K562 (cell line): ENCODE measurements around the gene PTPN1. TPM values are rescaled to one million over a fixed set of nuclear protein-coding genes. Genes with fewer than 3 reads are reported as not detected.

ENCODE experiments used
- BDP1 ChIP-seq: IDR thresholded peaks from 3 replicates; pipeline ENCODE4 v1.6.1; 2011; ENCODE audit not compliant: insufficient read length, insufficient read depth
- CHD2 ChIP-seq: IDR thresholded peaks from 2 replicates; pipeline ENCODE4 v1.6.1; 2011; ENCODE audit warnings: low read depth, low read length
- ELF2 ChIP-seq: fragments of 250-450 bp; sonication (Bioruptor Pico); IDR thresholded peaks from 2 replicates; pipeline ENCODE4 v1.5.0; 2021; ENCODE audit warnings: mild to moderate bottlenecking
- ETV6 ChIP-seq, 3 experiments: fragments of 150-350 bp in 1 of 3; sonication (generic) in 1 of 3; formaldehyde crosslinking in 1 of 3; IDR thresholded peaks; 2 replicates each; pipeline versions ENCODE4 v1.6.1 to v1.8.0; 2014 to 2022; ENCODE audit warnings: borderline replicate concordance in 2 of 3, low read depth in 2 of 3, antibody characterized with exemption in 1 of 3, low read length in 1 of 3, mild to moderate bottlenecking in 1 of 3, missing genetic modification reagents in 1 of 3
- FOXA1 ChIP-seq: fragments of 450-650 bp; IDR thresholded peaks from 2 replicates; pipeline ENCODE4 v1.6.1; 2016; ENCODE audit warnings: mild to moderate bottlenecking, borderline replicate concordance
- HLTF ChIP-seq: fragments of 450-650 bp; IDR thresholded peaks from 2 replicates; pipeline ENCODE4 v1.6.1; 2016
- HMG20B ChIP-seq: fragments of 250-450 bp; sonication (Bioruptor Pico); IDR thresholded peaks from 2 replicates; pipeline ENCODE4 v1.5.0; 2021; ENCODE audit warnings: mild to moderate bottlenecking
- JUN ChIP-seq, 2 experiments: sonication (generic) in 1 of 2; formaldehyde crosslinking in 1 of 2; IDR thresholded peaks; 2 replicates each; pipeline versions ENCODE4 v1.6.1 to v1.8.0; 2012 to 2022; ENCODE audit warnings: borderline replicate concordance in 2 of 2, mild to moderate bottlenecking in 2 of 2, improper control_type of control experiment in 1 of 2, low read depth in 1 of 2, low read length in 1 of 2, missing genetic modification reagents in 1 of 2
- MYNN ChIP-seq, 2 experiments: sonication (generic); formaldehyde crosslinking in 1 of 2; IDR thresholded peaks; 2 replicates each; pipeline versions ENCODE4 v1.5.0 to v1.6.1; 2016 to 2020; ENCODE audit warnings: antibody characterized with exemption in 1 of 2, missing genetic modification reagents in 1 of 2
- NR3C1 ChIP-seq: sonication (generic); formaldehyde crosslinking; IDR thresholded peaks from 2 replicates; pipeline ENCODE4 v1.8.1; 2022; ENCODE audit warnings: missing genetic modification reagents
- POLR2AphosphoS2 ChIP-seq: IDR thresholded peaks from 2 replicates; pipeline ENCODE4 v1.6.1; 2012; ENCODE audit warnings: low read length, improper control_type of control experiment
- PURB ChIP-seq: sonication (generic); formaldehyde crosslinking; IDR thresholded peaks from 2 replicates; pipeline ENCODE4 v1.9.0; 2021; ENCODE audit warnings: low read depth, mild to moderate bottlenecking, missing genetic modification reagents
- PYGO2 ChIP-seq: fragments of 450-650 bp; IDR thresholded peaks from 2 replicates; pipeline ENCODE4 v1.6.1; 2016; ENCODE audit warnings: mild to moderate bottlenecking, missing genetic modification characterization, moderate library complexity, missing compliant biosample characterization
- RCOR1 ChIP-seq, 2 experiments: IDR thresholded peaks; 2 replicates each; pipeline ENCODE4 v1.6.1; 2012; ENCODE audit warnings: low read depth in 2 of 2, low read length in 2 of 2, borderline replicate concordance in 1 of 2, improper control_type of control experiment in 1 of 2
- SAFB2 ChIP-seq: fragments of 200-400 bp; formaldehyde crosslinking; IDR thresholded peaks from 2 replicates; pipeline ENCODE4 v1.6.1; 2018; ENCODE audit warnings: borderline replicate concordance, low read length, low read depth, moderate library complexity; ENCODE audit not compliant: severe bottlenecking
- SMARCE1 ChIP-seq: fragments of 450-650 bp; IDR thresholded peaks from 2 replicates; pipeline ENCODE4 v1.7.1; 2016; ENCODE audit warnings: mild to moderate bottlenecking
- TEAD2 ChIP-seq: fragments of 450-650 bp; IDR thresholded peaks from 2 replicates; pipeline ENCODE4 v1.6.1; 2016; ENCODE audit warnings: missing genetic modification characterization, control low read depth, missing compliant biosample characterization
- ZBTB26 ChIP-seq: fragments of 450-650 bp; formaldehyde crosslinking; IDR thresholded peaks from 2 replicates; pipeline ENCODE4 v1.4.0; 2022; ENCODE audit warnings: missing genetic modification characterization
- ZBTB7A ChIP-seq: IDR thresholded peaks from 2 replicates; pipeline ENCODE4 v1.6.1; 2011; ENCODE audit warnings: low read depth, mild to moderate bottlenecking, low read length, moderate library complexity, borderline replicate concordance; ENCODE audit not compliant: control insufficient read depth
- ZFPM2 ChIP-seq: fragments of 250-450 bp; sonication (Bioruptor Pico); IDR thresholded peaks from 2 replicates; pipeline ENCODE4 v1.5.1; 2022; ENCODE audit warnings: mild to moderate bottlenecking
- ZNF217 ChIP-seq: sonication (generic); formaldehyde crosslinking; IDR thresholded peaks from 2 replicates; pipeline ENCODE4 v1.8.0; 2022; ENCODE audit warnings: mild to moderate bottlenecking, missing genetic modification reagents
- ZNF75A ChIP-seq: fragments of 450-650 bp; formaldehyde crosslinking; IDR thresholded peaks from 2 replicates; pipeline ENCODE4 v1.4.0; 2020; ENCODE audit warnings: mild to moderate bottlenecking
- ZNF76 ChIP-seq: fragments of 250-450 bp; sonication (Bioruptor Pico); IDR thresholded peaks from 2 replicates; pipeline ENCODE4 v1.4.0; 2020; ENCODE audit warnings: mild to moderate bottlenecking, moderate library complexity, borderline replicate concordance
- polyA plus RNA-seq, 8 experiments: library from polyadenylated mRNA; depleted of rRNA in 4 of 8; stranded (reverse) in 5 of 8; unstranded in 3 of 8; fragments of >200 nt; fragmentation: Nextera tagmentation in 2 of 8; fragmentation: Illumina TruSeq in 1 of 8; extraction: Ambion mirVana in 2 of 8; extraction: Trizol in 1 of 8; gene quantifications; 2 replicates each; pipeline versions ENCODE4 v1.2.1 to v1.2.3, GENCODE V29; 2011 to 2014; ENCODE audit warnings: inconsistent platforms in 1 of 8, missing spikeins in 1 of 8
- total RNA-seq, 7 experiments: library from RNA; depleted of rRNA in 6 of 7; stranded (reverse); fragments of >200 nt in 6 of 7; fragmentation: Illumina TruSeq in 2 of 7; extraction: Trizol in 2 of 7; gene quantifications; 2 replicates each; pipeline versions ENCODE4 v1.2.1 to v1.2.3, GENCODE V29; 2011 to 2021; ENCODE audit warnings: low replicate concordance in 1 of 7
- TF ChIP-seq, protein P1 (sequence below): fragments of 200-800 bp; sonication (Bioruptor generic); IDR thresholded peaks from 2 replicates; pipeline ENCODE4 v1.6.1; 2017; ENCODE audit warnings: missing genetic modification characterization, missing compliant biosample characterization
- TF ChIP-seq, protein P2 (sequence below): fragments of 450-650 bp; conservative IDR thresholded peaks from 2 replicates; pipeline ENCODE4 v1.6.1; 2016; ENCODE audit warnings: missing genetic modification characterization, low read depth, mild to moderate bottlenecking, control low read depth, missing compliant biosample characterization

PTPN1 gene
- total and polyA plus RNA-seq, 9 of the 15 experiments (the other 6 are each of a cell fraction or from before 2014, with no cell fraction given), result 11.0 to 85.3 (median 54.0) TPM

DNA sequence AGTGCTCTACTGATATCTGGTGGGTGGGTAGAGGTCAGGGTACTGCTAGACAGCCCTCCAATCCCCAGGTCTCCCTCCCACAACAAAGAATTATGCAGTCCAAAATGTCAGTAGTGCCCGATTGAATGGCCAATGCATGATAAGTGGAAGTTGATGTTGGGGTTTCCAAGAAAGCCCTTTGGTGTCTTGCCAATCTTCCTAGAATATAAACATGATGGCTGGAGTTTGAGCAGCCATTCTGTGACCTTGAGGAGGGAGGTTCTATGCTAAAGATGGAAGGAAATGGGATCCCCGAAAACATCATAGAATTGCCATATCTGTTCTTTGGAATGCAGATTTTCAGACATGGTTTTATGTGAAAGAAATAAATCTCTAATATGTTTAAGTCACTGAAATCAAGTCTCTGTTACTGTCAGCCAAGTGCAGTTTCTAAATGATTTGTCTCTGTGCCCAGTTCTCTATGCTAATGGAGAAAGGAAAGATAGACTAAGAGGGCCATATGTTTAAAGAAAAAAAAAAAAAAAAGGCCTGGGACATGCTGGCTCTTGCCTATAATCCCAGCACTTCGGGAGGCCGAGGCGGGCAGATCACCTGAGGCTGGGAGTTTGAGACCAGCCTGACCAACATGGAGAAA lies 32.8 kb upstream of the PTPN1 start (continued):
- TF ChIP-seq MYNN (IDR thresholded peaks at IDR 0.05), result no peak
- TF ChIP-seq MYNN (CRISPR knock-in tag; IDR thresholded peaks at IDR 0.05), result no peak
- no peak for TF ChIP-seq ZBTB7A
- no peak for TF ChIP-seq HMG20B (CRISPR knock-in tag)
- TF ChIP-seq BDP1, result no peak
- TF ChIP-seq FOXA1, result no peak
- TF ChIP-seq NR3C1 (CRISPR knock-in tag), result no peak
- TF ChIP-seq ZFPM2 (CRISPR knock-in tag), result no peak
- TF ChIP-seq HLTF, result peak; percentile 36; the same call in 1 of the 2 replicates
- TF ChIP-seq ZNF76 (CRISPR knock-in tag), result no peak
- no peak for TF ChIP-seq CHD2
- TF ChIP-seq, protein P1, sequence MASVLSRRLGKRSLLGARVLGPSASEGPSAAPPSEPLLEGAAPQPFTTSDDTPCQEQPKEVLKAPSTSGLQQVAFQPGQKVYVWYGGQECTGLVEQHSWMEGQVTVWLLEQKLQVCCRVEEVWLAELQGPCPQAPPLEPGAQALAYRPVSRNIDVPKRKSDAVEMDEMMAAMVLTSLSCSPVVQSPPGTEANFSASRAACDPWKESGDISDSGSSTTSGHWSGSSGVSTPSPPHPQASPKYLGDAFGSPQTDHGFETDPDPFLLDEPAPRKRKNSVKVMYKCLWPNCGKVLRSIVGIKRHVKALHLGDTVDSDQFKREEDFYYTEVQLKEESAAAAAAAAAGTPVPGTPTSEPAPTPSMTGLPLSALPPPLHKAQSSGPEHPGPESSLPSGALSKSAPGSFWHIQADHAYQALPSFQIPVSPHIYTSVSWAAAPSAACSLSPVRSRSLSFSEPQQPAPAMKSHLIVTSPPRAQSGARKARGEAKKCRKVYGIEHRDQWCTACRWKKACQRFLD, result no peak
- TF ChIP-seq, protein P2, sequence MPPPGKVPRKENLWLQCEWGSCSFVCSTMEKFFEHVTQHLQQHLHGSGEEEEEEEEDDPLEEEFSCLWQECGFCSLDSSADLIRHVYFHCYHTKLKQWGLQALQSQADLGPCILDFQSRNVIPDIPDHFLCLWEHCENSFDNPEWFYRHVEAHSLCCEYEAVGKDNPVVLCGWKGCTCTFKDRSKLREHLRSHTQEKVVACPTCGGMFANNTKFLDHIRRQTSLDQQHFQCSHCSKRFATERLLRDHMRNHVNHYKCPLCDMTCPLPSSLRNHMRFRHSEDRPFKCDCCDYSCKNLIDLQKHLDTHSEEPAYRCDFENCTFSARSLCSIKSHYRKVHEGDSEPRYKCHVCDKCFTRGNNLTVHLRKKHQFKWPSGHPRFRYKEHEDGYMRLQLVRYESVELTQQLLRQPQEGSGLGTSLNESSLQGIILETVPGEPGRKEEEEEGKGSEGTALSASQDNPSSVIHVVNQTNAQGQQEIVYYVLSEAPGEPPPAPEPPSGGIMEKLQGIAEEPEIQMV (tag), result no peak
- no peak for TF ChIP-seq PURB (CRISPR knock-in tag)
- no peak for TF ChIP-seq POLR2AphosphoS2
- TF ChIP-seq ZNF75A (CRISPR knock-in tag), result no peak
- peak in 1 of 2 experiments; percentile 19; a peak in 1 of 4 replicates for TF ChIP-seq RCOR1 (IDR thresholded peaks at IDR 0.05; ENCODE audit: borderline replicate concordance in 1 of 2, low read depth in 2 of 2, low read length in 2 of 2)
- no peak for TF ChIP-seq SMARCE1
- no peak for TF ChIP-seq PYGO2 (tag)
- TF ChIP-seq ELF2 (CRISPR knock-in tag), result no peak
- no peak for TF ChIP-seq JUN (IDR thresholded peaks at IDR 0.05; ENCODE audit: borderline replicate concordance, low read depth, low read length)
- TF ChIP-seq JUN (CRISPR knock-in tag; IDR thresholded peaks at IDR 0.05; ENCODE audit: borderline replicate concordance), result no peak
- TF ChIP-seq ETV6 (IDR thresholded peaks at IDR 0.05; ENCODE audit: borderline replicate concordance in 1 of 2, low read depth in 2 of 2, low read length in 1 of 2), result no peak
- no peak for TF ChIP-seq ETV6 (CRISPR knock-in tag; IDR thresholded peaks at IDR 0.05; ENCODE audit: borderline replicate concordance)
- no peak for TF ChIP-seq SAFB2
- no peak for TF ChIP-seq ZBTB26 (CRISPR knock-in tag)
- no peak for TF ChIP-seq ZNF217 (CRISPR knock-in tag)
- TF ChIP-seq TEAD2 (tag), result no peak
